HEK293 (cell line): ENCODE data around the gene HMMR.
A peak's percentile ranks its signal among the peaks of the same experiment; 100 is the strongest.

Experiments used
- CTCF ChIA-PET: fragments of 350-600 bp; formaldehyde crosslinking; extraction: SDS; loops from one replicate; lab custom pipeline; 2021; ENCODE audit warnings: antibody characterized with exemption; lab: Yijun Ruan, JAX
- POLR2A ChIA-PET: fragments of 300-600 bp; formaldehyde crosslinking; extraction: SDS; loops from one replicate; lab custom pipeline; 2020; ENCODE audit warnings: antibody characterized with exemption, inconsistent platforms; lab: Yijun Ruan, JAX
- H3K27ac ChIP-seq: fragments of 200-500 bp; sonication (Bioruptor generic); 2 replicates; pipeline ENCODE4 v1.5.1; 2014; ENCODE audit warnings: low read depth, low read length, control low read depth, inconsistent platforms; ENCODE audit errors: extremely low read depth
- H3K36me3 ChIP-seq, 2 experiments: fragments of 200-500 bp in 1 of 2; sonication (Bioruptor generic) in 1 of 2; 1 replicate in 1 of 2; 2 replicates in 1 of 2; pipeline ENCODE4 v1.5.1; 2014 to 2017; ENCODE audit warnings: inconsistent platforms in 2 of 2, low read length in 2 of 2; ENCODE audit not compliant: control insufficient read depth in 2 of 2, insufficient read depth in 1 of 2
- H3K4me1 ChIP-seq: fragments of 200-500 bp; sonication (Bioruptor generic); 2 replicates; pipeline ENCODE4 v1.5.1; 2014; ENCODE audit warnings: mild to moderate bottlenecking, low read length, inconsistent platforms; ENCODE audit not compliant: control insufficient read depth, insufficient read depth
- H3K4me3 ChIP-seq: 2 replicates; pipeline ENCODE4 v1.5.1; 2011; ENCODE audit warnings: low read depth, mild to moderate bottlenecking, control low read depth, low read length, moderate library complexity
- H3K9me3 ChIP-seq: fragments of 200-500 bp; sonication (Bioruptor generic); 2 replicates; pipeline ENCODE4 v1.5.1; 2014; ENCODE audit warnings: low read depth, low read length, inconsistent platforms; ENCODE audit not compliant: control insufficient read depth, insufficient read depth
- HIC1 ChIP-seq: fragments of 450-650 bp; formaldehyde crosslinking; IDR thresholded peaks from 2 replicates; pipeline ENCODE4 v1.5.1; 2016; ENCODE audit warnings: missing biosample characterization, missing genetic modification characterization
- IKZF3 ChIP-seq: fragments of 450-650 bp; IDR thresholded peaks from 2 replicates; pipeline ENCODE4 v1.5.0; 2018; ENCODE audit warnings: missing biosample characterization, mild to moderate bottlenecking, missing genetic modification characterization, moderate library complexity
- OVOL3 ChIP-seq: fragments of 450-650 bp; formaldehyde crosslinking; IDR thresholded peaks from 2 replicates; pipeline ENCODE4 v1.5.1; 2016; ENCODE audit warnings: missing biosample characterization, missing genetic modification characterization
- PATZ1 ChIP-seq: fragments of 450-650 bp; formaldehyde crosslinking; IDR thresholded peaks from 2 replicates; pipeline ENCODE4 v1.5.1; 2016; ENCODE audit warnings: missing biosample characterization, missing genetic modification characterization
- PRDM10 ChIP-seq: fragments of 450-650 bp; formaldehyde crosslinking; IDR thresholded peaks from 2 replicates; pipeline ENCODE4 v1.5.1; 2016; ENCODE audit warnings: missing biosample characterization, missing genetic modification characterization
- PRDM2 ChIP-seq: fragments of 450-650 bp; formaldehyde crosslinking; IDR thresholded peaks from 2 replicates; pipeline ENCODE4 v1.5.1; 2016; ENCODE audit warnings: missing biosample characterization, missing genetic modification characterization, borderline replicate concordance
- ZBTB6 ChIP-seq: fragments of 450-650 bp; formaldehyde crosslinking; IDR thresholded peaks from 2 replicates; pipeline ENCODE4 v1.5.1; 2017; ENCODE audit warnings: missing biosample characterization, missing genetic modification characterization
- ZEB2 ChIP-seq: fragments of 450-650 bp; formaldehyde crosslinking; IDR thresholded peaks from 2 replicates; pipeline ENCODE4 v1.5.1; 2016; ENCODE audit warnings: missing biosample characterization, missing genetic modification characterization
- ZNF121 ChIP-seq: fragments of 450-650 bp; formaldehyde crosslinking; IDR thresholded peaks from 2 replicates; pipeline ENCODE4 v1.5.1; 2016; ENCODE audit warnings: missing biosample characterization, missing genetic modification characterization
- ZNF146 ChIP-seq: fragments of 450-650 bp; formaldehyde crosslinking; IDR thresholded peaks from 2 replicates; pipeline ENCODE4 v1.5.1; 2016; ENCODE audit warnings: missing biosample characterization, missing genetic modification characterization
- ZNF223 ChIP-seq: fragments of 450-650 bp; formaldehyde crosslinking; IDR thresholded peaks from 2 replicates; pipeline ENCODE4 v1.5.1; 2016; ENCODE audit warnings: missing biosample characterization, missing genetic modification characterization
- ZNF394 ChIP-seq: fragments of 450-650 bp; formaldehyde crosslinking; IDR thresholded peaks from 2 replicates; pipeline ENCODE4 v1.5.1; 2016; ENCODE audit warnings: missing biosample characterization, missing genetic modification characterization, mild to moderate bottlenecking, moderate library complexity, borderline replicate concordance
- ZNF513 ChIP-seq: fragments of 450-650 bp; IDR thresholded peaks from 2 replicates; pipeline ENCODE4 v1.5.1; 2018; ENCODE audit warnings: missing biosample characterization, missing genetic modification characterization
- ZNF561 ChIP-seq: fragments of 450-650 bp; IDR thresholded peaks from 2 replicates; pipeline ENCODE4 v1.5.1; 2018; ENCODE audit warnings: missing biosample characterization, missing genetic modification characterization, borderline replicate concordance
- ZNF621 ChIP-seq: fragments of 450-650 bp; formaldehyde crosslinking; IDR thresholded peaks from 2 replicates; pipeline ENCODE4 v1.5.1; 2017; ENCODE audit warnings: missing biosample characterization, missing genetic modification characterization

HMMR gene

GRCh38 chr5:163478126-163478981 is 17.9 kb downstream of the HMMR start:
- Histone ChIP-seq H3K36me3 (peaks cover 59 to 83% of the 10 kb centered on the region in 2 experiments), H3K4me1 (no peaks in the 10 kb centered on the region), H3K9me3 (no peaks in the 10 kb centered on the region), H3K27ac (no peak overlapping the region), H3K4me3 (no peak overlapping the region)
- TF ChIP-seq PRDM10 (tag by site-specific recombination), result 0 out of 2 replicates have a peak, but pooled peaks have one; percentile 15
- TF ChIP-seq ZNF121 (tag by site-specific recombination), result no peak
- ChIA-PET CTCF (interaction anchor here (0.6 kb wide), 1 partner anchor 418 kb away, joined by 4 read pairs; no protein-coding TSS in a partner anchor), POLR2A (interaction anchor here (1.7 kb wide), 1 partner anchor 18 kb away, joined by 6 read pairs; the partner anchor contains the start of genes HMMR and NUDCD2)

GRCh38 chr5:163478982-163479271 is 18.5 kb downstream of the HMMR start:
- no peaks in the 10 kb centered on the region for H3K4me1 ChIP-seq
- ChIA-PET POLR2A (interaction anchor here (1.5 kb wide), 1 partner anchor 19 kb away, joined by 8 read pairs; the partner anchor contains the start of genes HMMR and NUDCD2), CTCF (interaction anchor here (0.6 kb wide), 1 partner anchor 417 kb away, joined by 4 read pairs; no protein-coding TSS in a partner anchor)
- peaks cover 59 to 85% of the 10 kb centered on the region in 2 experiments for H3K36me3 ChIP-seq
- H3K27ac ChIP-seq, result no peak overlapping the region
- no peaks in the 10 kb centered on the region for H3K9me3 ChIP-seq
- no peak overlapping the region for H3K4me3 ChIP-seq
- TF ChIP-seq ZNF513 (tag by site-specific recombination) (no peak), ZNF394 (tag by site-specific recombination) (no peak), ZBTB6 (tag by site-specific recombination) (no peak), IKZF3 (tag by site-specific recombination) (no peak), HIC1 (no peak), PRDM2 (tag by site-specific recombination) (no peak), PATZ1 (no peak), ZEB2 (tag by site-specific recombination) (no peak), ZNF561 (tag by site-specific recombination) (no peak), ZNF146 (tag by site-specific recombination) (no peak), ZNF621 (tag by site-specific recombination) (no peak), OVOL3 (no peak), ZNF223 (no peak)
